Activated CD8-positive, alpha-beta memory T cell treated with anti-CD3 and anti-CD28 coated beads for 4 hours (primary cell): ENCODE data around the gene PARP6.
A peak's percentile ranks its signal among the peaks of the same experiment; 100 is the strongest.

Experiments used
- DNase-seq, 2 donors: peaks; one replicate each; pipeline ENCODE4 v3.0.0-alpha.2; 2020; ENCODE audit warnings: low read depth in 2 of 2

The PARP6 gene, protein sequence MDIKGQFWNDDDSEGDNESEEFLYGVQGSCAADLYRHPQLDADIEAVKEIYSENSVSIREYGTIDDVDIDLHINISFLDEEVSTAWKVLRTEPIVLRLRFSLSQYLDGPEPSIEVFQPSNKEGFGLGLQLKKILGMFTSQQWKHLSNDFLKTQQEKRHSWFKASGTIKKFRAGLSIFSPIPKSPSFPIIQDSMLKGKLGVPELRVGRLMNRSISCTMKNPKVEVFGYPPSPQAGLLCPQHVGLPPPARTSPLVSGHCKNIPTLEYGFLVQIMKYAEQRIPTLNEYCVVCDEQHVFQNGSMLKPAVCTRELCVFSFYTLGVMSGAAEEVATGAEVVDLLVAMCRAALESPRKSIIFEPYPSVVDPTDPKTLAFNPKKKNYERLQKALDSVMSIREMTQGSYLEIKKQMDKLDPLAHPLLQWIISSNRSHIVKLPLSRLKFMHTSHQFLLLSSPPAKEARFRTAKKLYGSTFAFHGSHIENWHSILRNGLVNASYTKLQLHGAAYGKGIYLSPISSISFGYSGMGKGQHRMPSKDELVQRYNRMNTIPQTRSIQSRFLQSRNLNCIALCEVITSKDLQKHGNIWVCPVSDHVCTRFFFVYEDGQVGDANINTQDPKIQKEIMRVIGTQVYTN

DNA sequence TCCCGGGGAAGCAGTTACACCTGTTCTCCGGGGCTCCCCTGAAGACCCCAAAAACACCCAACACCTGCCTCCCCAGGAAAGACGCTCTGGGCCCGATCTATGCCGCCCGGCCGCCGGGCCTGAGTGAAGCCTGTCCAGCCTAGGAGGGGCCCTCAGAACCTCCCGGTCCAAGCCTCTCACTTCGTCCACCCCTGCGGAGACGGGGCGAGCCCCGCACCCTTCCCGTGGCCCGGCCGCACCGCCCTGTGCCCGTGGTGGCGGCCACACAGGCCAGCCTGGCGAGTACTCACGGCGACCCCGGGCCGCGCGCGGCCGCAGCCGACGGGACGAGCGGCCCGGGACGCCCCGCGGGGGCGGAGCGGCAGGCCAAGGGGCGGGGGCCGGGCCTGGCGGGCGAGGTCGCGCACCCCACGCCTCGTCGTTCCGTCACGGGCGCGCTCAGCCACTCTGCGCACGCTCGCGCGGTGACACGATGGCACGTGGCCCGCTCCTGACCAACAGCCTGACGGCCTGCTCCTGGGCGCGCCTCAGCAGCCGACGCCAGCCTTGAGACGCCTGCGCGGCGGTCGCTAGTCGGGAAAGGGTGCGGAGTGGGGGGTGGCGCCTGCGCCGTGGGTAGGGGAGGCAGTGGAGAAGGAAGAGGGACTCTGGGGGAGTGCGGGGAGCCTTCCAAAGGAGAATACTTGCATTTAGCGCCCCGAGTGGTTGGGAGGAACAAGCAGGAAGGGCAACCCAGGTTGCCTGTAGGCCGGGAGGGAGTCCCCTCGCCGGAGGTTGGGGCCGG, at the start of gene PARP6:
TSS of gene PARP6 (minus strand) at position 342 of the 784 bp plus-strand sequence. CDS start 5,077 bp downstream, outside the sequence.
- peak; percentile 96 to 98 for DNase-seq

DNA sequence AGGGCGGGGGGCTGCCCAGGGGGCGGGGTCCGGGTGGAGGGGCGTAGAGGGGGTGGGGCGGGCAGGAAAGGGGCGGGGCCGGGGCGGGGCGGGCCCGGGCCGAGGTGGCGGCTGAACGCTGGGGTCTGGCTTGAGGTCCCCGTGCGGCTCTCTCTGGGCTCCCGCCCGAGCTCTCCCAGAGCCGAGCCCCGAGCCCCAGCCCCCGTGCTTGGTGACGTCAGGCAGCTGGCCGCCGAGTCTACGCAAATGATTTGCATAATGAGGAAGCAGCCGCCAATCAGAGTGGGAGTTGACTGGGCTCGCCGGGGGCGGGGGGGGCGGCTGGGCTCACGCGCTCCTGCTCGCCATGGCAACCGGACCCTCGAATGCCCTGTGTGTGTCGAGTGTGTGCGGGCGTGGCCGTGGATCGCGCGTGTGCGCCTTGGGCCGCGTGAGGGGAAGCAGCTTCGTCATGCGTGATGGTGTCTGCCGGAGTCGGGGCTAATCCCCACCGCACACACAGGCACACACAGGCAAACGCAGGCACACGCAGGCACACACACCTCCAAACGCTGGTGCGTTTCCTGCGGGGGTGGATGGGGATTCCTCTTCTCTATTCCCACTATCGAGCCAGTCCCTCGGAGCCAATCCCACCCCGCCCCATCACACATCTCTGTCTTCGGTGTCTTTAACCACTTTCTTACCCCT, 47.8 kb upstream of the PARP6 start, which contains the start of gene CELF6:
TSS of gene CELF6 (minus strand) at position 173 of the 687 bp plus-strand sequence. CDS start 283 bp downstream, outside the sequence.
- peak; percentile 54 to 67 for DNase-seq

DNA sequence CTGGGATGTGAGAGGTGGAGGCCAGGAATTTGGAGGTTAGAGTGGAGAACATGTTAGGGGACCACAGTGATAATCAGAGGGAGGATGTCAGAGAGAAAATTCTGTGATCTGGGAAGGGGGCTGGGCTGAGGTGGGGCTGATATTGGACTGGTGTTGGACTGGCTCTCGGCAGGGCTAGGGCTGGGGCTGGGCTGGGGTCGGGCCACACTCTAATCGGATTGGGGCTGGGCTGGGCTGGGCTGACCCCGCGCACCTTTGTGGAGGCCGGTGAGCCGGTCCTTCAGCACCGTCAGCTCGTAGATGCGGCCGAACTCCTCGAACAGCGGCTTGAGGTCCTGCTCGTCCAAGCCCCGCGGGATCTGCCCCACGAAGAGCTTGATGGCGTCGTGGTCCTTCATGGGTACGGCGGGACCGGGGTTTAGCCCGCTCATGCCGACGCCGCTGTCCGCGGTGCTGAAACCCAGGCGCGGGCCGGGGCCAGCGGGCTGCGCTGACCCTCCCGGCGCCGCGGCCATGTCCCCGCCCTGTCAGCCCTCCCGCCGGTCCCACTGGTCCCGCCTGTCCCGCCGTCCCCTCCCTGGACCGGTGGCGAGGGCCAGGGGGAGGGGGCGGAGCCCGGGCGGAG, 47.1 kb upstream of the PARP6 start:
- DNase-seq, result no peak

DNA sequence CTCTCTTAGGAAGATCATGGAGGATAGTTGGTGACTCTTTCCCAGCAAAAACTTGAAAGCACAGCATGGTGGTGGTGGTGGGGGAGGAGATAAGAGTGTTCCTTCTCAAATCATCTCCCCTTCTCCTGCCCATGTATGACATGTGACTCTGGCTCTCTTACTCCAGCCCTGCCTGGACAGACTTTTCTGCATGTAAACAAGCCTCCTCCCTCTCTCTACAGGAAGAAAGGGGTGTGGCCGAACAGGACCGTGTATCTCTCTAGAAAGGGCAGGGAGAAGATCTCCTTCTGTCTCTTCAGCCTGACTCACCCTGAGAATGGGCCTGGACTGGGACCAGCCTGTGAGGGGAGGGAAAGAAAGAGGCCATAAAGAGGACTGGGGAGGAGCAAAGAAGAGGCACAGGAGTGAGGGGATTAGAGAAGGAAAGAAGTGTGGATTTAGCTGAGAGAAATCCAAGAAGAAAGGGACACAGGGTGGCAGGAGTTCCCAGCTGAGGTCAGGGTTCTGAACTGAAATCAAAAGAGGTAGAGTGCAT, 46.1 kb upstream of the PARP6 start:
- DNase-seq, result no peak

DNA sequence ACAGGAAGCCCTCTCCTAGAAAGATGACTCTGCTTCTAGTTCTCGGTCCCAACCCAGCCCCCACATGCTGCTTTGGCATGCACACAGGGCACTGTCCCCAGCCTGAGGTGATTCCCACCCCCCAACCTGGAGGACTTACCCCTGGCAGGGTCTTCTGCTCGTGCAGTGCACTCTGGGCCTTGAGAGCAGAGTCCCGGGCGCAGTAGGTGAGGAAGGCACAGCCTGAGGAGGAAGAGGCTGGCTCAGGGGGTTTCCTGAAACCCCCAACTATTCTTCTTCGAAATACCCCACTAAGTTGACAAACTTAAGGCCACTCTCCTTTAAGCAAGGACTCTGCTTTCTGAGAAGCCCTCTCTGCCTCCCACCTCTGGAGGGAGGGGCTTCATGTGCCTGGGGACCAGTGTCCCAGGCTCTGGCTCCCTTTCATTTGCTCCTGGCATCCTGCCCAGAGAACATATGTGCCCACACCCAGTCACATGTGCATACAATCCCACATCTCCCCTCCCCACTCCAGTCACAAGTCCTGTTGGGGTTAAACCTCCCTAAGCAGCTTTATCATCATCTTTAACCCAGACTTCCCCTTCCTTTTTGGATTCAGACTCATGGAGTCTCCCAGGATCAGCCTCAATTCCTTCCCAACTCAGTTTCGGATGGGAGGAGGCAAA, 43.5 kb upstream of the PARP6 start:
- DNase-seq, result no peak

GRCh38 chr15:72313881-72314280, 41.5 kb upstream of the PARP6 start:
- DNase-seq, result no peak

DNA sequence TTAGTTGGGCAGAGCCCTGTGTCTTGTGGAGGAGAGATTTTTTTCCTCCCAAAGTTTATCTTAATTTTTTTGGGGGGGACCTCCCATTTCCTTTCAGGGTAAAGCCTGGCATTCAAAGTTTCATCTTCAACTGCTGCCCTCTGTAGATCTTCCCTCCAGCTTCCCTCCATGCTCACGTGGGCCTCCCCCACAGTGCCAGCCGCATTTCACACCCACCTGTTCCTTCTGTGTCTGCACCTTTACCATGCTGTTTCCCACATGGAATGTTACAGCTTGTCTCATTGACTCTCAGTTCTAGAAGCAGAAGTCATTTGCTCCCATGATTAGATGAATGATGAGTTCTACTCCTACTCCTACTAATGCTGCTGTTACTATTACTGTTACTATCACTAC, 41.1 kb upstream of the PARP6 start:
- no peak for DNase-seq

DNA sequence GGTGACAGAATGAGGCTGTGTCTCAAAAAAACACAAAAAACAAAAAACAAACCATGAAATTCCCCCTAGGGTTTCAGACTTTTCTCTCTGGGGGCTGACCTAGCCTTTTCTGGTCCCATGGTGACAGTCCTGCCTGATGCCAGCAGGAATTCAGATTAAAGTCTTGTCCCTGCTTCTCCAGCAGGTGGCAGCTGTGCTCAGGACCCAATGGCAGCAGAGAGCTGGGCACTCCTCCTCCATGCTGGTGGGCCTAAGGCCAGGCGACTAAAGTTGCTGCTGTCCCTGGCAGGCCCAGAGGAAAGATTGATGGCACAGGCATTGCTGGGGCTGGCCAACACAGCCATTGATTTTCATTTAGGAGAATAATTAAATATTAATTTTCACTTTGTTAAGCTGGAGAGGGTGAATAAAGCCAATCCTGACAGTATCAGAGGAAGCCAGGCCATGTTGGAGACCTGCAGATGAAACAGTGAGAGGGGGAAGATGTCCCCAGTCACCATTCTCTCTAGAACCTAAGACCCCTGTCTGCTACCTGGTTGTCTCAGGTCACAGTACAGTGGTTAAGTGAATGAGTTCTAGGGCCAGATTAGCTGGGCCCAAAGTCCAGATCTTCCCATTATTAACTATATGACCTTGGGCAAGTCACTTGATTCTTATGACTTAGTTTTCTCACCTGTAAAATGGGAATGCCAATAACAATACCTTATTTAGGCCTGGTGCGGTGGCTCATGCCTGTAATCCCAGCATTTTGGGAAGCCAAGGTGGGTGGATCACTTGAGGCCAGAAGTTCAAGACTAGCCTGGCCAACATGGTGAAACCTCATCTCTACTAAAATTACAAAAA, 40.5 kb upstream of the PARP6 start:
- peak in 1 of 2 donors; percentile 28 for DNase-seq

DNA sequence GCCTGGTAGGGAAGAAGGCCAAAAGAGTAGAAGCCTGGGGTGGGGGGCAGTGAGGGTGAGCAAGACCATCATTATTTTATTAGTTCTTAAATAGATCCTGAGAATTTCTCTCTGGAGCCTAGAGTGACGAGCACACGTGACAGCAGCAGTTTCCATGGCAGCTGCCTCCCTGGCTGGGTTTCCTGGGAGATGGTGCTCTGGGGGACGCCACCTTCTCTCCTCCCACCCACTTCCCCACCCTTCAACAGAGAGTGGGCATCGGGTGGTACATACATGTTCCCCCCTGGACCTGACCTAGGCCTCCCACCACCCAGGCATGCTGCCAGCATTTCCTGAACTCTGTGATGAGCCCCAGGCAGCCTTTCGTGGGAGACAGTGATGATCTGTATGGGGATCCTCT, 34.7 kb upstream of the PARP6 start:
- DNase-seq, result no peak

- DNase-seq, result peak in 1 of 2 donors; percentile 4
These were observed 33.9 kb upstream of the PARP6 start for GRCh38 chr15:72306211-72306785.

GRCh38 chr15:72304596-72304995, 32.2 kb upstream of the PARP6 start:
- no peak for DNase-seq

GRCh38 chr15:72302955-72303354, 30.6 kb upstream of the PARP6 start:
- DNase-seq, result no peak

GRCh38 chr15:72289597-72290325, 17.4 kb upstream of the PARP6 start:
- DNase-seq, result no peak

DNA sequence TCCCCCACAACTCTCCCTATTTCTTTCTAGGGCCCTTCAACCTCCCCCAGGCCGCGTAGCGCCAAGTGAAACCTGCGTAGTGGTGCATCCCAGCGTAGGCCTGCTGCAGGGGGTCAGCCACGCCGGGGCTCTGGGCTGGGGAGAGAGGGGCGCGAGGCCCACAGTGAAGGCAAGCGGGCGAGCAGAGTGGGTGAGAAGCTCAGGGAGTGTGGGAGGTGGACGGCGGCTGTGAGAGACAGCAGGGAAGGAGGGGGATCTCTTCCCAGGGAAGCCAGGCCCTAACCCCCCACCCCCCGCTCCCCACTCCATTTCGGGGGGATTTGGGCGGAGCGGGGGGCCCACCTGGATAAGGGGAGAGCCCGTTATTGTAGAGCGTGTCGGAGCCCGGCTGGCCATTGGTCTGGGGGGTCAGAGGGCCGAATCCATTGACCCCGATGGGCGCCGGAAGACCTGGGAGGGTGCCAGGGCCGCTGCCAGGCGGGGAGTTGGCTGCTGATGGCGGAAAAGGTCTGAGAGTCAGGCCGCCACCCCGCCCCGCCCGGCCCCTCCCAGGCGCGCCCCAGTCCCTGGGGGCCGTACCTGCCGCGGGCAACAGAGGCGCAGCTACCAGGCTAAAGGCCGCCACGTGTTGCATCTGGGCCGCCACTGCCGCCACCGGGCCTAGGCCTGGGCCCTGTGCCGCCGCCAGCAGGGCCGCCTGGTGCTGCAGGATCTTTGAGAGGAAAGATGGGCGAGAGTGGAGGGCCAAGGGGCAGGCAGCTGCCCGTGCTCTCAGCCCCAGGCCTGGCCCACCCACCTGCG, 16.6 kb upstream of the PARP6 start:
- DNase-seq, result no peak

GRCh38 chr15:72285927-72286516, 13.7 kb upstream of the PARP6 start:
- peak in 1 of 2 donors; percentile 15 for DNase-seq

DNA sequence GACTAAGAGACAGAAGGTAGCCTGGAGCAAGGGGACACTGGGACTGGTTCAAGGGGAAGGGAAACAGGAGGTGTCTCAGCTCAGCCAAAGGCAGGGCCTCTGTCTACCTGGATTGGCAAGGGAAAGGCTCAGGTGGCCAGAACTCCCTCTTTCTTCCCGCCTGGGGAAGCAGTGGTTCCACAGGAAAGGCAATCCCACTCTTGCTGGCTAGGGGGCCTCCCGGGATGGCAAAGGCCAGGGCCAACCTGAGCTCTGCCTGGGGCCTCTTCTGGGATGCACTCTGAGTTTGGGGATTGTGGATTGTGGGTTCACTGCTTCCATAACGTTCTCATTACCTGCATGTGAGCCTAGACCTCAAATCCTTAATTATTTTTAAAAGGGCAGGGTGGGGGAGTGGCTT, 13.0 kb upstream of the PARP6 start:
- DNase-seq, result no peak

GRCh38 chr15:72284781-72285180, 12.4 kb upstream of the PARP6 start:
- DNase-seq, result no peak
